ENCODE results near the gene PICALM. TPM values are rescaled to one million over a fixed set of nuclear protein-coding genes. Genes with fewer than 3 reads are reported as not detected.

Gene PICALM
- total RNA-seq, 1 experiment from 2014 or later: 321 TPM

DNA sequence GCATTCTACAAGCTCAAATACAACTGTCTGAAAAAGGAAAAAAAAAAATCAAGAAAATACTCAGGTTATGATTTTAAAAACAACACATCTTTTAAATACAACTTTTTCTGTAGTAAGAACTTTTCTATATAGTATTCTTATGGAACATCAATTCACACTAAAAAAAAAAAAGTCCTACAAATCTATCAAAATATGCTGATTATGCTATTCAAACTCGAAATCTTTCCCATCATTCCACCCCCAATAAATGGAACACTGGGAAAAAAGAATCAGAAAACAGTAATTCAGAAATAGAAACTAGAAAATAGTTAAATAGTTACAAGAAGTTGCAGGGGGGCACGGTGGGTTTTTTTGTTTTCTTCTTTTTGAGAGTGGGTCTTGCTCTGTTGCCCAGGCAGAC is 77.4 kb downstream of the PICALM start:
- BruUV-seq (replicated peaks): no TSS peak
- ChIA-PET POLR2A (no interaction called here), CTCF (interaction anchor here (0.7 kb wide), 1 partner anchor 32 kb away, joined by 4 read pairs; no protein-coding TSS in a partner anchor)
- Mint-ChIP-seq H3K36me3 (ENCODE audit: insufficient read depth, unreplicated experiment) (peaks cover 85% of the 10 kb centered on the region), H3K9me3 (ENCODE audit: unreplicated experiment) (no peaks in the 10 kb centered on the region), H3K27ac (ENCODE audit: unreplicated experiment) (no peak overlapping the region), H3K4me1 (ENCODE audit: low read depth, unreplicated experiment) (no peaks in the 10 kb centered on the region), H3K27me3 (ENCODE audit: insufficient read depth, unreplicated experiment) (no peaks in the 10 kb centered on the region), H3K4me3 (ENCODE audit: unreplicated experiment) (no peak overlapping the region)
- TF ChIP-seq, protein P1, sequence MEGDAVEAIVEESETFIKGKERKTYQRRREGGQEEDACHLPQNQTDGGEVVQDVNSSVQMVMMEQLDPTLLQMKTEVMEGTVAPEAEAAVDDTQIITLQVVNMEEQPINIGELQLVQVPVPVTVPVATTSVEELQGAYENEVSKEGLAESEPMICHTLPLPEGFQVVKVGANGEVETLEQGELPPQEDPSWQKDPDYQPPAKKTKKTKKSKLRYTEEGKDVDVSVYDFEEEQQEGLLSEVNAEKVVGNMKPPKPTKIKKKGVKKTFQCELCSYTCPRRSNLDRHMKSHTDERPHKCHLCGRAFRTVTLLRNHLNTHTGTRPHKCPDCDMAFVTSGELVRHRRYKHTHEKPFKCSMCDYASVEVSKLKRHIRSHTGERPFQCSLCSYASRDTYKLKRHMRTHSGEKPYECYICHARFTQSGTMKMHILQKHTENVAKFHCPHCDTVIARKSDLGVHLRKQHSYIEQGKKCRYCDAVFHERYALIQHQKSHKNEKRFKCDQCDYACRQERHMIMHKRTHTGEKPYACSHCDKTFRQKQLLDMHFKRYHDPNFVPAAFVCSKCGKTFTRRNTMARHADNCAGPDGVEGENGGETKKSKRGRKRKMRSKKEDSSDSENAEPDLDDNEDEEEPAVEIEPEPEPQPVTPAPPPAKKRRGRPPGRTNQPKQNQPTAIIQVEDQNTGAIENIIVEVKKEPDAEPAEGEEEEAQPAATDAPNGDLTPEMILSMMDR (IDR thresholded peaks at IDR 0.05; ENCODE audit: insufficient read depth in 1 of 2, low read depth in 1 of 2, low read length in 1 of 2, severe bottlenecking in 1 of 2, unreplicated experiment in 1 of 2): no peak
- Histone ChIP-seq H3K27me3 (replicated peaks; ENCODE audit: control insufficient read depth, insufficient read depth, low read length) (no peaks in the 10 kb centered on the region), H3K36me3 (ENCODE audit: control insufficient read depth, insufficient read depth, low read length) (peaks cover 5% of the 10 kb centered on the region), H3K4me3 (ENCODE audit: low read depth, low read length) (no peak overlapping the region), H3K4me1 (no peaks in the 10 kb centered on the region), H3K9me3 (no peaks in the 10 kb centered on the region)
- DNase-seq: no peak
- intact Hi-C loops (cut with micrococcal nuclease; ENCODE audit: unreplicated experiment): no loop called here

DNA sequence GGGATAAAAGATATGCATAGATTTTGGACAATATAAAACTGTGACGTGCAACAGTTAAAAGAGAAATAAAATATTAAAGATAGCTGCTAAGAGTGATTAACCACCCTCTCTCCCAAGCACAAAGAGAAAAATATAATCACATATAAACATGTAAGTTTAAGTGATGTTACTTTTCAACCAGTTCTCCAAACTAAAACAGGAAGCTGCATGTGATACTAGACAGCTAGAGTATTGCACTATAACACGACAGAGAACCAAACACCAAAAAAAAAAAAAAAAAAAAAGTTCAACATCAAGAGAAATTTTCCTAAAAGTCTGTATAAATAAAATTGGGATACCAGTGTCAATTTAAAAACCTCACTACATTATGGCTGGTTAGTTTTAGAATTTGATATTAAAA is 79.1 kb downstream of the PICALM start:
- peaks cover 4% of the 10 kb centered on the region; the same call in 1 of the 2 replicates for H3K36me3 ChIP-seq (ENCODE audit: control insufficient read depth, insufficient read depth, low read length)
- Mint-ChIP-seq H3K9me3 (ENCODE audit: unreplicated experiment) (no peaks in the 10 kb centered on the region), H3K36me3 (ENCODE audit: insufficient read depth, unreplicated experiment) (peaks cover 83% of the 10 kb centered on the region), H3K27me3 (ENCODE audit: insufficient read depth, unreplicated experiment) (no peaks in the 10 kb centered on the region), H3K27ac (ENCODE audit: unreplicated experiment) (no peak overlapping the region), H3K4me1 (ENCODE audit: low read depth, unreplicated experiment) (no peaks in the 10 kb centered on the region), H3K4me3 (ENCODE audit: unreplicated experiment) (no peak overlapping the region)
- POLR2A ChIA-PET: interaction anchor here (0.6 kb wide), 1 partner anchor 325 kb away, joined by 10 read pairs; the partner anchor contains the start of gene CREBZF
- no peaks in the 10 kb centered on the region for H3K4me1 ChIP-seq
- CTCF ChIA-PET: no interaction called here
- BruUV-seq (replicated peaks): no TSS peak
- TF ChIP-seq, protein P1 (IDR thresholded peaks at IDR 0.05; ENCODE audit: insufficient read depth in 1 of 2, low read depth in 1 of 2, low read length in 1 of 2, severe bottlenecking in 1 of 2, unreplicated experiment in 1 of 2): no peak
- DNase-seq: no peak
- no peak overlapping the region for H3K4me3 ChIP-seq (ENCODE audit: low read depth, low read length)
- no peaks in the 10 kb centered on the region for H3K27me3 ChIP-seq (replicated peaks; ENCODE audit: control insufficient read depth, insufficient read depth, low read length)
- intact Hi-C loops (cut with micrococcal nuclease; ENCODE audit: unreplicated experiment): no loop called here
- no peaks in the 10 kb centered on the region for H3K9me3 ChIP-seq

DNA sequence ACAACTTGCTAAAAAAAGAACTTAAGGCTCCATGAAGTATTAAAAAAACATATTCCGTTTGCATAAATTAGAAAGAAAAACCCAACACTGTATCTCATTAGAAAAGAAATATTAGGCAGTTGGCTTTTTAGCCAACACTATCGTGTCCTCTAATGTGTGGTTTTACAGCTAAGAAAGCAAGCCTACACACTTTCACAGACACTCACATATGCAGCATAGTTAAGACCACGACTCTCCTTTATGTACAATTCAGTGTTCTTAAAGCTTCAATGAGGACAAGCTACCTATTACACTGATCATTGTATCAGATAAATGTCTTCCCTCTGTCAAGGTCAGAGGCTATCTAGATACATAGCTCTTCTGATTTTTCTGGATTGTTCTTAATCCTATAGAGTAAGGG is 80.1 kb downstream of the PICALM start:
- H3K9me3 Mint-ChIP-seq (ENCODE audit: unreplicated experiment): no peaks in the 10 kb centered on the region
- H3K36me3 Mint-ChIP-seq (ENCODE audit: insufficient read depth, unreplicated experiment): peaks cover 83% of the 10 kb centered on the region
- no TSS peak for BruUV-seq (replicated peaks)
- no peaks in the 10 kb centered on the region for H3K4me1 ChIP-seq
- TF ChIP-seq, protein P1 (IDR thresholded peaks at IDR 0.05; ENCODE audit: insufficient read depth in 1 of 2, low read depth in 1 of 2, low read length in 1 of 2, severe bottlenecking in 1 of 2, unreplicated experiment in 1 of 2): no peak
- H3K27ac Mint-ChIP-seq (ENCODE audit: unreplicated experiment): no peak overlapping the region
- H3K27me3 Mint-ChIP-seq (ENCODE audit: insufficient read depth, unreplicated experiment): no peaks in the 10 kb centered on the region
- POLR2A ChIA-PET: interaction anchor here (0.5 kb wide), 1 partner anchor 261 kb away, joined by 6 read pairs; no protein-coding TSS in a partner anchor
- CTCF ChIA-PET: interaction anchor here (1.3 kb wide), 1 partner anchor 134 kb away, joined by 3 read pairs; the partner anchor contains the start of gene CCDC83
- no peaks in the 10 kb centered on the region for H3K27me3 ChIP-seq (replicated peaks; ENCODE audit: control insufficient read depth, insufficient read depth, low read length)
- H3K4me3 ChIP-seq (ENCODE audit: low read depth, low read length): no peak overlapping the region
- peaks cover 4% of the 10 kb centered on the region; the same call in 1 of the 2 replicates for H3K36me3 ChIP-seq (ENCODE audit: control insufficient read depth, insufficient read depth, low read length)
- H3K9me3 ChIP-seq: no peaks in the 10 kb centered on the region
- intact Hi-C loops (cut with micrococcal nuclease; ENCODE audit: unreplicated experiment): no loop called here
- H3K4me3 Mint-ChIP-seq (ENCODE audit: unreplicated experiment): no peak overlapping the region
- H3K4me1 Mint-ChIP-seq (ENCODE audit: low read depth, unreplicated experiment): no peaks in the 10 kb centered on the region
- no peak for DNase-seq

Data from Caco-2 (cell line).